SU-DHL-6 (cell line): ENCODE results near the gene SLC12A5.

Experiments used
- H2AFZ ChIP-seq: fragments of 200-600 bp; sonication (generic); 2 replicates; pipeline ENCODE4 v1.6.1; 2014; ENCODE audit warnings: low read depth, mild to moderate bottlenecking, moderate library complexity, mixed read lengths, antibody characterized with exemption, low read length; ENCODE audit not compliant: severe bottlenecking
- H3F3A ChIP-seq: fragments of 200-600 bp; shearing (Covaris generic); 2 replicates; pipeline ENCODE4 v1.6.0; 2016; ENCODE audit warnings: antibody characterized with exemption, mild to moderate bottlenecking; ENCODE audit not compliant: insufficient read depth
- H3K27ac ChIP-seq: fragments of 200-600 bp; sonication (generic); 2 replicates; pipeline ENCODE4 v1.5.1; 2016; ENCODE audit warnings: low read depth, mild to moderate bottlenecking, low read length, moderate library complexity, mixed read lengths
- H3K27me3 ChIP-seq: fragments of 200-600 bp; sonication (generic), shearing (Covaris generic); 2 replicates; pipeline ENCODE4 v1.6.0; 2014; ENCODE audit warnings: mild to moderate bottlenecking, low read length
- H3K36me3 ChIP-seq: fragments of 200-600 bp; sonication (generic); 2 replicates; pipeline ENCODE4 v1.6.1; 2014; ENCODE audit warnings: mild to moderate bottlenecking, low read length, mixed read lengths
- H3K4me2 ChIP-seq: fragments of 300-600, 200-600 bp; shearing (Covaris generic), sonication (generic); 2 replicates; pipeline ENCODE4 v1.6.0; 2014; ENCODE audit warnings: low read length, low read depth, mild to moderate bottlenecking; ENCODE audit not compliant: poor library complexity, severe bottlenecking
- H3K4me3 ChIP-seq: fragments of 200-600 bp; sonication (generic); 2 replicates; pipeline ENCODE4 v1.5.1; 2014; ENCODE audit warnings: antibody characterized with exemption, low read length, mild to moderate bottlenecking, mixed read lengths; ENCODE audit not compliant: insufficient read depth, poor library complexity, severe bottlenecking
- H3K79me2 ChIP-seq: fragments of 200-600 bp; sonication (generic); 2 replicates; pipeline ENCODE4 v1.6.1; 2014; ENCODE audit warnings: mild to moderate bottlenecking, low read length, moderate library complexity; ENCODE audit not compliant: insufficient read depth
- H3K9ac ChIP-seq: fragments of 200-600 bp; sonication (generic); 2 replicates; pipeline ENCODE4 v1.7.0; 2014; ENCODE audit warnings: mild to moderate bottlenecking, low read length
- H3K9me2 ChIP-seq: fragments of 200-600 bp; sonication (generic); replicated peaks from 2 replicates; pipeline ENCODE4 v1.6.1; 2014; ENCODE audit warnings: low read length; ENCODE audit not compliant: insufficient read depth
- H3K9me3 ChIP-seq: fragments of 200-600 bp; sonication (generic); 2 replicates; pipeline ENCODE4 v1.6.1; 2014; ENCODE audit warnings: low read length, mixed read lengths; ENCODE audit not compliant: insufficient read depth
- H4K20me1 ChIP-seq: fragments of 200-600 bp; sonication (generic); 2 replicates; pipeline ENCODE4 v1.6.1; 2014; ENCODE audit warnings: low read depth, mild to moderate bottlenecking, antibody characterized with exemption, low read length, moderate library complexity, mixed read lengths
- CTCF ChIP-seq: fragments of 200-600 bp; sonication (generic); IDR thresholded peaks from one replicate; pipeline ENCODE4 v1.5.1; 2017; ENCODE audit warnings: antibody characterized with exemption, mild to moderate bottlenecking, low read length, moderate library complexity; ENCODE audit not compliant: insufficient read depth, poor library complexity, severe bottlenecking
- EZH2phosphoT487 ChIP-seq: fragments of 200-600 bp; sonication (generic), shearing (Covaris generic); conservative IDR thresholded peaks from 2 replicates; pipeline ENCODE4 v1.6.1; 2018; ENCODE audit warnings: mild to moderate bottlenecking, antibody characterized with exemption, low read length, moderate library complexity, mixed read lengths

Gene SLC12A5

GRCh38 chr20:46028772-46029371, at the start of gene SLC12A5:
Gene SLC12A5, plus strand, starts transcription at chr20:46029215. Its CDS starts 130 bp downstream, at chr20:46029345.
- H3K79me2 ChIP-seq, result no peaks in the 10 kb centered on the region
- no peak within 1 kb of the TSS for H3K4me3 ChIP-seq
- H3K36me3 ChIP-seq, result no peaks in the 10 kb centered on the region
- no peak within 1 kb of the TSS for H3K27ac ChIP-seq
- H3K9ac ChIP-seq, result no peak within 1 kb of the TSS
- H3K27me3 ChIP-seq, result no peaks in the 10 kb centered on the region
- no peaks in the 10 kb centered on the region for H4K20me1 ChIP-seq
- no peaks in the 10 kb centered on the region for H3K9me3 ChIP-seq
- TF ChIP-seq EZH2phosphoT487 (no peak), CTCF (no peak)
- H3F3A ChIP-seq, result no peaks in the 10 kb centered on the region
- no peak within 1 kb of the TSS for H3K4me2 ChIP-seq
- no peaks in the 10 kb centered on the region for H3K9me2 ChIP-seq
- no peak within 1 kb of the TSS for H2AFZ ChIP-seq

- no peak for TF ChIP-seq CTCF
- no peak for TF ChIP-seq EZH2phosphoT487
- no peaks in the 10 kb centered on the region for H3F3A ChIP-seq
- H3K9me2 ChIP-seq, result no peaks in the 10 kb centered on the region
- H3K36me3 ChIP-seq, result no peaks in the 10 kb centered on the region
- no peak overlapping the region for H3K4me2 ChIP-seq
- no peak overlapping the region for H2AFZ ChIP-seq
- H3K4me3 ChIP-seq, result no peak overlapping the region
- no peaks in the 10 kb centered on the region for H3K79me2 ChIP-seq
- no peaks in the 10 kb centered on the region for H3K9me3 ChIP-seq
- H3K27ac ChIP-seq, result no peak overlapping the region
- H3K9ac ChIP-seq, result no peak overlapping the region
- no peaks in the 10 kb centered on the region for H4K20me1 ChIP-seq
- H3K27me3 ChIP-seq, result no peaks in the 10 kb centered on the region
Observed at GRCh38 chr20:45981261-45981660, 47.8 kb upstream of the SLC12A5 start.

- Histone ChIP-seq H3K79me2 (no peaks in the 10 kb centered on the region), H3K4me2 (no peak overlapping the region), H3K4me3 (no peak overlapping the region), H3K9me3 (no peaks in the 10 kb centered on the region), H3K9ac (no peak overlapping the region), H3K27ac (no peak overlapping the region), H2AFZ (peak overlapping the region; percentile 6), H3K9me2 (no peaks in the 10 kb centered on the region), H3K36me3 (no peaks in the 10 kb centered on the region), H3F3A (no peaks in the 10 kb centered on the region), H4K20me1 (no peaks in the 10 kb centered on the region), H3K27me3 (no peaks in the 10 kb centered on the region)
- TF ChIP-seq CTCF (no peak), EZH2phosphoT487 (no peak)
Observed at GRCh38 chr20:45983279-45983743, 45.7 kb upstream of the SLC12A5 start.
